Measurements from ENCODE around the gene DMGDH. TPM values are rescaled to one million over a fixed set of nuclear protein-coding genes. Genes with fewer than 3 reads are reported as not detected.

DMGDH gene
- total RNA-seq, 1 experiment from 2014 or later, result not detected

DNA sequence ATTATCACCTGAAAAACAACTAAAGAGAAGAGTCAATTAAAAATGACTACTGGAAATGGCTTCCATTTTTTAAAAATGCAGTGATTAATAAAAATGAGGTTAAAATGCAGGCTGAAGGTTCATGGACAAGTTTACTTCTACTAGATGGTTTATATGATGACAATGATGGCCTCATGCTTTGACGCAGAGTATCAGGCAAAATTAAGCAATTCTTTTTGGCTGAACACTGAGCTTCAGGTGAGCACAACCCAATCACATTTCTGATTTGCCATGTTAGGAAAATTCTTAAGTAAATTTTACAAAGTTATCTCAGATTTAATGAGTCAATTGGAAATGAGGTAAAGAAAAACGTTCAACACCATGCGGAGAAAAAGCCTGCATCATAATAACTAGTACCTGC, 22.3 kb downstream of the DMGDH start:
- H3K9me3 ChIP-seq (ENCODE audit: control insufficient read depth, low read depth, low read length), result no peaks in the 10 kb centered on the region
- no peak overlapping the region for H4K5ac ChIP-seq (ENCODE audit: insufficient read length, low read depth, low read length)
- H4K20me1 ChIP-seq (ENCODE audit: control insufficient read depth, insufficient read depth, insufficient read length), result no peaks in the 10 kb centered on the region
- DNase-seq, result no peak
- H2BK120ac ChIP-seq (ENCODE audit: low read depth, low read length, poor library complexity, severe bottlenecking), result no peak overlapping the region
- no peaks in the 10 kb centered on the region for H3K23me2 ChIP-seq (ENCODE audit: insufficient read length, low read depth, low read length, poor library complexity, severe bottlenecking)
- Mint-ChIP-seq H3K9me3 (no peaks in the 10 kb centered on the region), H3K27ac (no peak overlapping the region), H3K4me1 (no peaks in the 10 kb centered on the region), H3K27me3 (ENCODE audit: low read depth) (no peaks in the 10 kb centered on the region), H3K36me3 (ENCODE audit: insufficient read depth in 1 of 3, low read depth in 3 of 3) (no peaks in the 10 kb centered on the region), H3K4me3 (no peak overlapping the region)
- no peak overlapping the region for H2BK12ac ChIP-seq (ENCODE audit: insufficient read length, low read depth, low read length)
- no peaks in the 10 kb centered on the region for H3K4me1 ChIP-seq (ENCODE audit: insufficient read depth, low read length)
- H3K27me3 ChIP-seq (ENCODE audit: insufficient read depth, low read length), result no peaks in the 10 kb centered on the region
- H3T11ph ChIP-seq (ENCODE audit: low read length), result no peak overlapping the region
- WGBS (ENCODE audit: extremely low coverage, insufficient read length, low lambda C conversion rate), result no CpG with 5 or more reads among the region's 3 CpGs
- H2BK20ac ChIP-seq (ENCODE audit: low read depth, low read length, poor library complexity, severe bottlenecking), result no peak overlapping the region
- no peak overlapping the region for H3K18ac ChIP-seq (ENCODE audit: insufficient read length, low read depth, low read length)
- H3K27ac ChIP-seq (ENCODE audit: insufficient read length, low read depth, low read length), result no peak overlapping the region
- no peak overlapping the region for H4K8ac ChIP-seq (replicated peaks; ENCODE audit: insufficient read length, low read depth, low read length)
- H3K14ac ChIP-seq (ENCODE audit: insufficient read depth, low read length), result no peak overlapping the region
- H2BK15ac ChIP-seq (ENCODE audit: low read depth, low read length), result no peak overlapping the region
- H4K91ac ChIP-seq (ENCODE audit: insufficient read length, low read depth, low read length), result no peak overlapping the region
- H3K56ac ChIP-seq (ENCODE audit: insufficient read length, low read depth, low read length), result no peak overlapping the region
- H2BK5ac ChIP-seq (ENCODE audit: insufficient read length, low read length), result no peak overlapping the region
- H3K4ac ChIP-seq (ENCODE audit: low read depth, low read length), result no peak overlapping the region
- H3K79me2 ChIP-seq (ENCODE audit: insufficient read depth, low read length), result no peaks in the 10 kb centered on the region
- no peak overlapping the region for H3K9ac ChIP-seq (ENCODE audit: extremely low read depth, insufficient read length, low read length)
- no peak overlapping the region for H2AK5ac ChIP-seq (ENCODE audit: insufficient read length, low read length)
- TF ChIP-seq, protein P1, sequence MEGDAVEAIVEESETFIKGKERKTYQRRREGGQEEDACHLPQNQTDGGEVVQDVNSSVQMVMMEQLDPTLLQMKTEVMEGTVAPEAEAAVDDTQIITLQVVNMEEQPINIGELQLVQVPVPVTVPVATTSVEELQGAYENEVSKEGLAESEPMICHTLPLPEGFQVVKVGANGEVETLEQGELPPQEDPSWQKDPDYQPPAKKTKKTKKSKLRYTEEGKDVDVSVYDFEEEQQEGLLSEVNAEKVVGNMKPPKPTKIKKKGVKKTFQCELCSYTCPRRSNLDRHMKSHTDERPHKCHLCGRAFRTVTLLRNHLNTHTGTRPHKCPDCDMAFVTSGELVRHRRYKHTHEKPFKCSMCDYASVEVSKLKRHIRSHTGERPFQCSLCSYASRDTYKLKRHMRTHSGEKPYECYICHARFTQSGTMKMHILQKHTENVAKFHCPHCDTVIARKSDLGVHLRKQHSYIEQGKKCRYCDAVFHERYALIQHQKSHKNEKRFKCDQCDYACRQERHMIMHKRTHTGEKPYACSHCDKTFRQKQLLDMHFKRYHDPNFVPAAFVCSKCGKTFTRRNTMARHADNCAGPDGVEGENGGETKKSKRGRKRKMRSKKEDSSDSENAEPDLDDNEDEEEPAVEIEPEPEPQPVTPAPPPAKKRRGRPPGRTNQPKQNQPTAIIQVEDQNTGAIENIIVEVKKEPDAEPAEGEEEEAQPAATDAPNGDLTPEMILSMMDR (conservative IDR thresholded peaks at IDR 0.05), result no peak
- no peaks in the 10 kb centered on the region for H3K79me1 ChIP-seq (ENCODE audit: insufficient read depth, low read depth, low read length, poor library complexity, severe bottlenecking)
- H2AFZ ChIP-seq (ENCODE audit: low read length), result no peak overlapping the region
- H3K23ac ChIP-seq (ENCODE audit: insufficient read length, low read depth, low read length), result no peak overlapping the region
- H3K4me2 ChIP-seq (ENCODE audit: insufficient read depth, insufficient read length, low read length), result no peak overlapping the region

All from H9 (cell line).